Gastrocnemius medialis (tissue), 4 donors: ENCODE measurements around the gene C1orf35. TPM values are rescaled to one million over a fixed set of nuclear protein-coding genes. Genes with fewer than 3 reads are reported as not detected.

ENCODE experiments used
- ATAC-seq, 2 donors: fragments of 150-250 bp; one replicate each; pipeline ENCODE4 v1.9.1; 2016
- DNase-seq, 2 donors: peaks; one replicate each; pipeline ENCODE4 v3.0.0-alpha.2; 2019
- H3K27ac ChIP-seq, 4 donors: fragments of 200-600 bp; sonication (generic); 1 replicate in 1 of 4; 2 replicates in 3 of 4; pipeline ENCODE4 v1.5.1; 2016 to 2018; ENCODE audit warnings: mild to moderate bottlenecking in 2 of 4, moderate library complexity in 1 of 4
- H3K27me3 ChIP-seq, 3 donors: fragments of 200-600 bp; sonication (generic) in 2 of 3; 1 replicate in 1 of 3; 2 replicates in 2 of 3; pipeline versions ENCODE4 v1.5.1 to v1.6.0; 2016 to 2019; ENCODE audit warnings: mild to moderate bottlenecking in 1 of 3, moderate library complexity in 1 of 3
- H3K36me3 ChIP-seq, 2 donors: fragments of 200-600 bp; sonication (generic) in 1 of 2; one replicate each; pipeline ENCODE4 v1.5.1; 2017 to 2018
- H3K4me1 ChIP-seq, 2 donors: fragments of 200-600 bp; sonication (generic) in 1 of 2; one replicate each; pipeline ENCODE4 v1.5.1; 2016 to 2017; ENCODE audit warnings: mild to moderate bottlenecking in 2 of 2
- H3K4me3 ChIP-seq, 4 donors: fragments of 200-600 bp; sonication (generic) in 3 of 4; 1 replicate in 1 of 4; 2 replicates in 3 of 4; pipeline ENCODE4 v1.5.1; 2016 to 2019; ENCODE audit warnings: mild to moderate bottlenecking in 2 of 4
- H3K9me3 ChIP-seq, 3 donors: fragments of 200-600 bp; sonication (generic) in 2 of 3; 1 replicate in 1 of 3; 2 replicates in 2 of 3; pipeline ENCODE4 v1.5.1; 2016 to 2019
- CTCF ChIP-seq, 5 experiments: fragments of 450-650 bp in 3 of 5; fragments of 200-600 bp in 2 of 5; sonication (generic) in 2 of 5; IDR thresholded peaks in 4 of 5; conservative IDR thresholded peaks in 1 of 5; 1 replicate in 4 of 5; 2 replicates in 1 of 5; pipeline ENCODE4 v1.5.1; 2016 to 2019; ENCODE audit warnings: antibody characterized with exemption in 5 of 5, mild to moderate bottlenecking in 3 of 5, moderate library complexity in 3 of 5
- POLR2A ChIP-seq, 2 donors: fragments of 450-650 bp; IDR thresholded peaks; one replicate each; pipeline ENCODE4 v1.6.1; 2017; ENCODE audit warnings: antibody characterized with exemption in 2 of 2, mild to moderate bottlenecking in 2 of 2, moderate library complexity in 2 of 2
- in situ Hi-C, 4 donors: fragments of 200-750 bp; cut with MboI; loops; one replicate each; pipeline versions ENCODE4 v1.15.0 to v1.8.0; 2017; ENCODE audit warnings: low sequenced_read_pairs in 4 of 4
- intact Hi-C: fragments of 100-400 bp; cut with DNase I; formaldehyde crosslinking; loops from one replicate; pipeline ENCODE4 v1.15.1; 2023; ENCODE audit warnings: low total_unique reads
- total RNA-seq, 4 donors: library from RNA; depleted of rRNA; stranded (reverse); fragments of >200 nt; gene quantifications; one replicate each; pipeline versions ENCODE4 v1.1.0 to v1.2.3, GENCODE V29; 2016

The C1orf35 gene
- total RNA-seq, 4 donors from 2014 or later = 5.9 to 11.0 (median 7.8) TPM

GRCh38 chr1:228105996-228106799 lies 3.1 kb upstream of the C1orf35 start:
- H3K27me3 ChIP-seq = no peaks in the 10 kb centered on the region

GRCh38 chr1:228105270-228105995 lies 2.3 kb upstream of the C1orf35 start:
- H3K4me3 ChIP-seq = no peak overlapping the region
- TF ChIP-seq CTCF (IDR thresholded peaks at IDR 0.05 in 4 of 5, conservative IDR thresholded peaks at IDR 0.05 in 1 of 5) = no peak
- TF ChIP-seq POLR2A (IDR thresholded peaks at IDR 0.05) = no peak
- H3K27me3 ChIP-seq = no peaks in the 10 kb centered on the region
- ATAC-seq (no peak), DNase-seq (no peak)
- intact Hi-C loops (loop anchor here (10.0 kb wide), 2 partner anchors 299 to 379 kb away; partner anchors contain the start of genes RNF187 and TRIM11), in situ Hi-C loops (no loop called here)
- H3K27ac ChIP-seq = peak overlapping the region in 1 of 4 donors; percentile 97
- peaks cover 28 to 41% of the 10 kb centered on the region in 2 donors for H3K4me1 ChIP-seq
- H3K9me3 ChIP-seq = no peaks in the 10 kb centered on the region
- peaks cover 0 to 22% of the 10 kb centered on the region in 2 donors for H3K36me3 ChIP-seq

More at GRCh38 chr1:228105996-228106799, 3.1 kb upstream of the C1orf35 start:
- intact Hi-C loops = loop anchor here (10.0 kb wide), 2 partner anchors 299 to 379 kb away; partner anchors contain the start of genes RNF187 and TRIM11
- Histone ChIP-seq H3K27ac (no peak overlapping the region), H3K4me1 (peaks cover 28 to 38% of the 10 kb centered on the region in 2 donors), H3K4me3 (no peak overlapping the region), H3K9me3 (no peaks in the 10 kb centered on the region), H3K36me3 (peaks cover 0 to 17% of the 10 kb centered on the region in 2 donors)
- in situ Hi-C loops = no loop called here
- ATAC-seq = no peak
- DNase-seq = no peak
- TF ChIP-seq POLR2A (IDR thresholded peaks at IDR 0.05) = no peak
- no peak for TF ChIP-seq CTCF (IDR thresholded peaks at IDR 0.05 in 4 of 5, conservative IDR thresholded peaks at IDR 0.05 in 1 of 5)

- in situ Hi-C loops (no loop called here), intact Hi-C loops (loop anchor here (10.0 kb wide), 2 partner anchors 300 to 380 kb away; partner anchors contain the start of genes RNF187 and TRIM11)
- Histone ChIP-seq H3K9me3 (no peaks in the 10 kb centered on the region), H3K4me3 (no peak overlapping the region), H3K4me1 (peaks cover 22 to 35% of the 10 kb centered on the region in 2 donors), H3K27me3 (no peaks in the 10 kb centered on the region), H3K27ac (peak overlapping the region in 2 of 4 donors; percentile 18 to 97), H3K36me3 (peaks cover 0 to 28% of the 10 kb centered on the region in 2 donors)
- no peak for ATAC-seq
- no peak for TF ChIP-seq POLR2A (IDR thresholded peaks at IDR 0.05)
- no peak for TF ChIP-seq CTCF (IDR thresholded peaks at IDR 0.05 in 4 of 5, conservative IDR thresholded peaks at IDR 0.05 in 1 of 5)
- DNase-seq = peak in 1 of 2 donors; percentile 63
Observed at GRCh38 chr1:228104526-228105269, 1.6 kb upstream of the C1orf35 start.

GRCh38 chr1:228101994-228102790 lies 933 bp downstream of the C1orf35 start:
- no peak for DNase-seq

More at GRCh38 chr1:228101994-228102790, 933 bp downstream of the C1orf35 start:
- ATAC-seq = peak in 1 of 2 donors; percentile 10
- peak overlapping the region; percentile 81 to 97 (median 90) for H3K27ac ChIP-seq
- intact Hi-C loops = loop anchor here (10.0 kb wide), 2 partner anchors 303 to 383 kb away; partner anchors contain the start of genes RNF187 and TRIM11
- no peaks in the 10 kb centered on the region for H3K27me3 ChIP-seq
- H3K4me1 ChIP-seq = peaks cover 14 to 21% of the 10 kb centered on the region in 2 donors
- peaks cover 0 to 51% of the 10 kb centered on the region in 2 donors for H3K36me3 ChIP-seq
- TF ChIP-seq CTCF (IDR thresholded peaks at IDR 0.05 in 4 of 5, conservative IDR thresholded peaks at IDR 0.05 in 1 of 5) (no peak), POLR2A (IDR thresholded peaks at IDR 0.05) (no peak)
- no peaks in the 10 kb centered on the region for H3K9me3 ChIP-seq
- peak overlapping the region; percentile 69 to 98 (median 86) for H3K4me3 ChIP-seq
- in situ Hi-C loops = no loop called here
